GM21526 (cell line): ENCODE data around the gene IL17B.

Experiments used
- ATAC-seq: cut with Tn5 transposase; IDR thresholded peaks from one replicate; pipeline ENCODE4 v1.9.1; 2021; ENCODE audit warnings: moderate library complexity; ENCODE audit not compliant: unreplicated experiment, low FRiP score

The IL17B gene

DNA sequence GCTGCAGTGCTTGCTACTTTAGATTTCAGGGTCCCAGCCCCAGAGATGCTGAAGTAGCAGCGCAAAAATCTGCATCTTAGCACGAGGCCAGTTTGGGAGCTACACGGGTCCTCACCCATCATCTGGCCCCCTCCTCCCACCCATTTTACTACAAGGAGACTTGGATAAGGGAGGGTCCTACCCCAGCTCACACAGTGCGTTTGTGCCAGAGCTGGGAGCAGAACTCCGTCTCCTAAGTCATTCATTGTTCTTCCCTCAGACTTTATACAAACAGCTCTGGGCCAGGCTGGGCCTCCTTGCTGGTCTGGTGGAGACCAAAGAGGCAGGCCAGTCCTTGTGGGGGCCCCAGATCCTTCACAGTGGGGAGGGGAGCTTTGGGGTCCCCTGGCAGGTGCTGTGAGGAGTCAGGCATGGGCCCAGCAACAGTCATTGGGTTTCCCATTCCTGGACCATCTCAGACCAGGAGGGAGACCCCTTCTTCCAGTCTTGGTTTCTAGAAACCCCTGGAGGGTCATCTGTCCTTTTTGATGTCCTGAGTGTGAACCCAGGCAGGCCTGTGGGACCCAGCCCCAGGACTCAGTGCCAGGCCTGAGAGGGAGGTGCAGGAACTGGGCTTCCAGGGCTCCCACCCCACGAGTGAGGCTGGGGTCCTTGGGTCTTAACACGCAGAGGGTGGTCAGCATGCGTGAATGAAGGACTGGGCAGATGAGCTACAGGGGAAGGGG, 2.3 kb upstream of the IL17B start:
- ATAC-seq = peak; percentile 4

DNA sequence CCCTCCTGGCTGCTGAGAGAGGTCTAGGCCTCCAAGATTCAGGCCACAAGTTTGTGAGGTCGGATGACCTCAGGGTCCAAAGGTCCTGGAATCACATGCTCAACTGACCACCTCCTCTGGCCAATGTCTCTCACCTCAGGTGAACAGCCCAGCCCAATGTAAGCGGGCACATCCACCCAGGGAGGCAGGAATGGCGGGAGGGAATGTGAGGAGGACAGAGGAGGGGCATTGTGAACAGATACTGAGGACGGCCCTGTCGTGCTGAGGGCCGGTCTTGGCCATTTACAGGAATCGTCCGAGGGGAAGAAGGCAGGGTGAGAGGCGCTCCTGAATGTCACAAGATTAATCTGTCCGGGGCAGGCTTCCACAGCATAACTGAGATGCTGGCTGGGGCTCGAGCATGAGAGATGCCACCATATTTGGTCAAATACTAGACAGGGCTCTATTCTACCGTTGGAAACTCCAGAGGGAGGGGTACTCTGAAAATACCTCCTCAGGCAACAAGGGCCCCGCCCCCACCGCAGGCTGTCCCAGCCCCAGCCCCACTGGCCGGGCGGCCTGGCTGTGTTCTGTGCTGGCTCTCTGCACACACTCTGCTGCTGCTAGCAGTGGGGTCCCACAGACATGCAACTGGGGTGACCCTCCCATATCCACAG, 1.5 kb upstream of the IL17B start:
- ATAC-seq = no peak

DNA sequence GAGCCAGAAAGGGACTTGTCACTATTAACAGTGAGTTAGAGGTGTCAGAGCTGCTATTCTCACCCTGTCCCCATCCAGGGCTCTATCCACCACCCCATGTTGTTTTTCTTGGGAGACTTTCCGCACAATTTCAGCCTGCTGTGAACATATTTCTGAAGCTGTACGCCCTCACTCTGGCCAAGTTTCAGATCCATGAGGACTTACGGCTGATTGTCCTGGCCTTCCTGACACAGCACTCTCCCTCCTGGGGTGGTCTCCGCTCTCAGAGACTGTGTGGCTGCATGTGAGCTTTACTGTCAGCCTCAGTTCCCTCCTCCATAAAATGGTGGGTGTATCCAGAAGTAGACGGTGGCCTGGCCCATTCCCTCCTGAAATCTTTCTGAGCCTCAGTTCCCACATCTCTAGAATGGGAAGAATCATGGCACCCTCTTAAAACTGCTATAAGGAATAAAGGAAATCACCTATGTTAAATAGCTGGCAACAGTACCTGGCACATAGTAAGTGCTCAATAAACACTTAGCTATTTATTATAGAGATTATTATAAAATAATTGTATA, 804 bp upstream of the IL17B start:
- no peak for ATAC-seq

DNA sequence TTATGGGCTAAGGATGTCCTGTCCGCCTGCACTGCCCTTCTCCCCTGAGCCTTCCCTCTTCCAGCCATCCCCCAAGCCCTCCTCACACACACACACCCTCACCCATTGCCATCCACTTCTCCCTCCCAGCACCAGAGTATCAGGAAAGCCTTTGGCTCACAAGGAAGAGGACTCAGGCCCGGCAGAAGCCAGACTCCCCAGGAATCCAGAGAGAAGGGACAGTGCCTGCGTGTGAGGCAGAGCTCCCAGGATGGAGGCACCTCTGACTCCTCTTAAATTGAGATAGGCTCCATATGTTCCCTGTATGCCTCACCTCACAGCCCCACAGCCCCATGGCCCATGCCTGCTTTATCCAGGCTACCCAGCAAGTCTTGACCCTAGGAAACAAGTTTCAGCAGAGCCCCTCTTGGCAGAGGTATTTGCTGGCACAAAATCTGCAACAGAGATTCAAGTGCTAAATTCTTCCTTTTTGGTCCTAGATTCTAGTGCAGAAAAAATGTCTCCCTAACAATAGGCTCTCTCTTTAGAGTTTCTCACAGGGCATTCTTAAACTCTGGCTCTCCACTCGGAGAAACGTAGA, 761 bp downstream of the IL17B start:
- ATAC-seq = no peak

DNA sequence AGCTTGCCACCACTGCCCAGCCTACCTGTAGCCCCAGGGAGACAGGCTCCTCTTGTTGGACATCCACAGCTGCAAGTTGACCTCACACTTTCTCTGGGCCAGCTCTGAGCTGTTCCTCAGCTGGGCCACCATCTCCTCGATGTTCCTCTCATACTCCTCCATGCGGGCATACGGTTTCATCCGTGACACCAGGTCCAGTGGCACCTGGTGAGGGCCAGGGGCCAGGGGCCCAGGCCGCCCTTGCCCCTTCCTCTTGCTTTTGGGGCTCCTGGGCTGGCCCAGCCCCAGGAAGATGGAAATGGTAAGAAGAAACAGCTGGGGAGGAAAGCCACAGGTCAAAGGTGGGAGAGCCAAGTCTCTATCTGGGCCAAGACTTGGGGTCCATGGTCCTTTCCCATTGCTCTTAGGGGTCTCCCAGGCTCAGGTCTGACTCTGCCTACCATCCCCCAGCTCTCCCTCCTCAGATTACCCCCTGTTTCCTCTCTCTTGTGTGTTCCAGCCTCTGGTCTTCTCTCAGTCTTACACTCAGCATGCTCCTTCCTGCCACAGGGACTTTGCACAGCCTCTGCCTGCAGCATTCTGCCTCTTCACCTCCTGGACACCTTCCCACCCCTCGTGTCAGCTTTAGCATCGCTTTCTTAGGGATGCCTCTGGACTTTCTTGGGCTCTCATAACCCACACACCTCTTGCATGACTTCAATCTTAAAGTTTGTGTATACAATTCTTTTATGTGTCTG, 2.2 kb downstream of the IL17B start:
- ATAC-seq = no peak

DNA sequence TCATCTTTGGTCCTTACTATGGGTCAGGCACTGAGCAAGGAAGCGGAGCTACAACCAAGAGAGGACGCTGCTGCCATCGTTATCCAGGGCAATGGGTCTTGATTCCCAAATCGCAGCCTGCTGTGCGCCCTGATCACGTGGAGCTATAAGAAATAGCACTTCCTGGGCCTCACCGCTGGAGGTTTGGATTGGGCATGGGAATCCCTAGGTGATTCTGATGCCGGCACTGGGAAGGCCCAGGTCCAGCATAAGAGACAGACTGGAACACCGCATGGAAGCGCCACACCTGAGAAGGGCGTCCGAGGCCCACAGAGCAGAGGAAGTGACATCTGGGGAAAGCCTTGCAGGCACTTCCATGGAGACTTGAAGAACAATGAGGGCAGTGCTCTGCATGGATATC, 3.0 kb downstream of the IL17B start:
- ATAC-seq = no peak

DNA sequence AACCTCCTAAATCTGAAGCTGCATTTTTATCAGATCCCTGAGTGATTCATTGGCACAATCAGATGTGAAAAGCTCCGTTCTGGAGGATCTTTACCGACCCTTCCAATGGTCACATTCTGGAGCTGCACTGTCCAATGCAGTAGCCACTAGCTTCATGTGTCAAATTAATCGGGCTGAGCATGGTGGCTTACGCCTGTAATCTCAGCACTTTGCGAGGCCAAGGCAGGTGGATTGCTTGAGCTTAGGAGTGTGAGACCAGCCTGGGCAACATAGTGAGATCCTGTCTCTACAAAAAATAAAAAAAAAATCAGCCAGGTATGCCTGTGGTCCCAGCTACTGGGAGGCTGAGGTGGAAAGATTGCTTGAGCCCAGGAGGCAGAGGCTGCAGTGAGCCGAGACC, 3.7 kb downstream of the IL17B start:
- no peak for ATAC-seq

DNA sequence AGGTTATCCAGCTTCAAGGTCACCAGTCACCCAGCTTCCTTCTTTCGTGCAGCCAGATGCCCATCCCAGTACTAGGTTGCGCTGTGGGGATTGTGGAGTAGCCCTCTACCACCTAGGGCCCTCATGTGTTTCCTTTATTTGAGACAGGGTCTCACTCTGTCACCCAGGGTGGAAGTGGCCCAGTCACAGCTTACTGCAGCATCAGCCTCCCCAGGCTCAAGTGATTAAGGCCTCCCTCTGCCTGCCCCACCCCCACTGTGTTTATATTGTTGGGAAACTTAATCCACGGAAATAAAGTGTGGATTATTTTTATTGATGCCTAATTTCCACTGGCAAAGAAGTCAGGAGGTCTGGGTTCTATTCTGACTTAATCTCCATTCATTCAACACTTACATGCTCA, 4.3 kb downstream of the IL17B start:
- no peak for ATAC-seq

DNA sequence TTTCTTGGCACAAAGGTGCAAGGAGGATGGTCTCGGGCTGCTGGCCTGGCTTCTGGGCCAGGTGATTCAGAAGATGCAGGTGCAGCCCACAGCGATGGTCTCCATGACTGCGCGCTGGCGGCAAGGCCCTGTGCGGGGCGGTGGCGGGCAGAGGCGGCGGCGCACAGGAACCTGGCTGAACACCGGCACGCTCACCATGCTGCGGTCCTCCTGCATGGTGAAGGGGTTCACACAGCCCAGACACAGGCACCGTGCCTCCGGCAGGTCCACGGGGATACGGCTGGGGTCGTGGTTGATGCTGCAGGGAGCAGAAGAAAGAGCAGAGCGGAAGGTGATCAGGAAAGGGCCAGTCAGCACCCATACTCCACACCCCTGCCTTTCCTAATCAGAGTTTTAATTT, 4.8 kb downstream of the IL17B start:
- ATAC-seq = no peak

DNA sequence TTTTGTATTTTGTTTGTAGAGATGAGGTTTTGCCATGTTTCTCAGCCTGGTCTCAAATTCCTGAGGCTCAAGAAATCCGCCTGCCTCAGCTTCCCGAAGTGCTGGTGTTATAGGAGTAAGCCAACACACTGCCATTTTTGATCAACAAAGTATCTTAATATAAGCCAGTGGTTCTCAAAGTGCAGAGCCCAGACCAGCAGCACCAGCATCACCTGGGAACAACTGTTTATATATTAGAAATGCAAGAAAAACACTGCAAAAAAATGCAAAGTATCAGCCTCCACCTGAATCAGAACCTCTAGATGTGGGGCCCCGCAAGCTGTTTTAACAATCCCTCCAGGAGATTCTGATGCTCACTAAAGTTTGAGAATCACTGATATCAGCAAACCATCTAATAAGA, 6.2 kb downstream of the IL17B start:
- no peak for ATAC-seq

DNA sequence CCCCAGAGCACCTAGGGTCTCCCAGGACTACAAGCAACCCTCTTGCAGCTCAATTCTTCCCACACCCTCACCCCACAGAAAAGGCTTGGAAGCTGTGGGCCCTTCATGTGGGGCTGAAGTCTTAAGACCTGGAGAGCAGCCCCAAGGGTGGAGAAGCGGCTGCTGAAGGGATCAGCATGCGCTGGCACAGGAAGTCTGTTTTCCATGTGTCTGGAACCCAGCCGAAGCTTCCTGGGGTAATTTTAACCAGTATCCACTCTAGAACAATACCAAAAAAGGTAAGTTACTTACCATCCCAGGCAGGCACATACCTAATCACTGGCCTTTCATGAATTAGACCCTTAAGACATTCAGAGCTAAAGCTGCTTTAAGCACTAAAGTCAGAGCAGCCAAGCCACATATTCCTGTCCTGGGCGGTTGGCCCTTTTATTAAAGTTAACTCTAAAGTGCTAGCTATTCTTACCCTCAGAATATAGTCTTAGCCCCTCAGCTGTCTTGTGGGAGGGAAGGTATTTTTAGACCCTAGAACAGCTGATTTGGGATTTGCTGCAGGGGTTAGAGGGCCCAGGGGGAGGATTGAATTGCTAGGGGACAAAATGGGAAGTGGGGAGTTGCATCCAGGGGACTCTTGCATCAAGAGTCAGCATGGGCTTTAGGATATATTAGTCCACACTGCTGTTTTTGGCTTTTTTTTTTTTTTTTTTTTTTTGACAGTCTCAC, 6.9 kb downstream of the IL17B start:
- no peak for ATAC-seq

DNA sequence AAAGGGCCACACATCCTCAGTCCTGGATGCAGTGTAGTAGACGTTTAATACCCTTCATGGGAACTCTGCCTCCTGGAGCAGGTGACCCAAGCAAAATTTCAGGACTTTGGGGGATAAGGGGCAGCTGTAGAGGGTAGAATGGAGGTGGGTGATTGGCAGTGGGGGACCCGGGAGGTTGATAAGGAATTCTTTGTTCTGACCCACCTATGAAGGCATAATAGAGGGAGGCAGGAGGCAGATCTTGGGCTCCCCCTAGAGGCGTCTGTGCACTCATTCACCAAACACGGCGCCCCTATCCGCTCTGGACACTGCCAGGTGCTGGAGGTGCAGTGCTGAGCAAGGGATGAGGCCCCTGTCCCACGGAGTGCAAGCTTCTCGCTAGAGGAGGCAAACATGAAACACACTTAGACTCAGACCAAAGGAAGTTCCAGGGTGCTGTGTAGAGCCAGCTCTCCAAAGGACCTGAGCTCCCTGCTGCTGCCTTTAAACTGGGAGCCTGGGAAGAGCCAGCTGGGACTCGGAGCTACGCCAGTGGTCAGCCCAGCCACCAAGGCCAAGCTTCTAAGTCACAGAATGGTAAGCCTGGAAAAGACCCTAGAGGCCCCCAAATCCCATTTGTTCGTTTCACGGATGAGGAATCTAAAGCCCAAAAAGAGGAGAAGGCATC, 7.7 kb downstream of the IL17B start:
- peak; percentile 80 for ATAC-seq

DNA sequence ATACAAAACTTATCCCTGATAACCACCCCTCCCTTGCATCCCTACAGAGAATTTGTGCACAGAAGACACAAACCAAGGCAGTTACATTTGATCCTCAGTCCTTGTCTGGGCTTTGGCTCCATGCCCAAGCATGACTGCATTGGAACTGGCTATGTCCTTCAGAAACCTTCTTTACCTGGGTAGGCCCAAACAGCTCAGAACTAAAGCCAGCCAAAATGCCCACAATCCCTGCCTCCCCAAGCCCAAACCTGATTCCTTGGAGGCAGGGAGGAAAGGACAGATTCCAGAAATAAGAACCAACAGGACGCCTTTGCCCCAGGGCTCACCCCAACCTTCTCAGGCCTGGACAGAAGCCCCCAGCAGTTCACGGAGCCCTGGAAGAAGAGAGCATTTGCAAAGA, 8.2 kb downstream of the IL17B start:
- no peak for ATAC-seq

DNA sequence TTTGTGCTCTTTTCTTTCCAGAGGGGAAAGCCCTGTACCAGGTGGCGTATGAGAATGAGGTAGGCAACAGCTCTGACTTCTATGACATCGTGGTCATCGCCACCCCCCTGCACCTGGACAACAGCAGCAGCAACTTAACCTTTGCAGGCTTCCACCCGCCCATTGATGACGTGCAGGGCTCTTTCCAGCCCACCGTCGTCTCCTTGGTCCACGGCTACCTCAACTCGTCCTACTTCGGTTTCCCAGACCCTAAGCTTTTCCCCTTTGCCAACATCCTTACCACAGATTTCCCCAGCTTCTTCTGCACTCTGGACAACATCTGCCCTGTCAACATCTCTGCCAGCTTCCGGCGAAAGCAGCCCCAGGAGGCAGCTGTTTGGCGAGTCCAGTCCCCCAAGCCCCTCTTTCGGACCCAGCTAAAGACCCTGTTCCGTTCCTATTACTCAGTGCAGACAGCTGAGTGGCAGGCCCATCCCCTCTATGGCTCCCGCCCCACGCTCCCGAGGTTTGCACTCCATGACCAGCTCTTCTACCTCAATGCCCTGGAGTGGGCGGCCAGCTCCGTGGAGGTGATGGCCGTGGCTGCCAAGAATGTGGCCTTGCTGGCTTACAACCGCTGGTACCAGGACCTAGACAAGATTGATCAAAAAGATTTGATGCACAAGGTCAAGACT, 11.0 kb downstream of the IL17B start:
- no peak for ATAC-seq

DNA sequence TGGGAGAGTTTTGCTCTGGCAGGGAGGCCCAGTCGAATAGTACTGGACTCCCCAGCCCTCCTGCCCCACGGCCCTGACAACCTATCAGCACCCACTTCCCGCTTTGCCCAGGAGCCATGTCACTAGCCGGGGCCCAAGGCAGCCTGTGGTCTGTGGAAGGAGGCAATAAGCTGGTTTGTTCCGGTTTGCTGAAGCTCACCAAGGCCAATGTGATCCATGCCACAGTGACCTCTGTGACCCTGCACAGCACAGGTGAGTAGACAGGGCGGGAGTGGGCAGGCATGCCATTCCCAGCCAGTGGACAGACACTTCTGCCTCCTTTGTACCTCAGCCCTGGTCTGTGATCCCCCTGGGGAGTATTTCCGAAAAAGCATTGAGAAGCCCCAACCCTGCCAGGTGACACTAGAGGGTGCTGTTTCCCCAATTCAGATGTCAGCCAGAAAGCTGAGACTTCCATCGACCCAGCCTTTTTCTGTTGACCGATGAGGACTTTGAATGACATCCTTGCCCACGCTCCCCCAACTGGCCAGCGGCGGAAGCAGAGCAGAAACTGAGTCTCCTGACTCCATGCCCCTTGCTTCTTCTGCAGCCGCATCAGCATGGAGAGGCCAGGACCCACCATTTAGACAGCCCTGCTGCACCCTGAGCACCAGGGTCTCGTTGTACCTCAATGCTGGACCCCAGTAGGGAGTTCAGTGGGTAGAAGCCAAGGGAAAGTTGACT, 11.7 kb downstream of the IL17B start:
- peak; percentile 64 for ATAC-seq

DNA sequence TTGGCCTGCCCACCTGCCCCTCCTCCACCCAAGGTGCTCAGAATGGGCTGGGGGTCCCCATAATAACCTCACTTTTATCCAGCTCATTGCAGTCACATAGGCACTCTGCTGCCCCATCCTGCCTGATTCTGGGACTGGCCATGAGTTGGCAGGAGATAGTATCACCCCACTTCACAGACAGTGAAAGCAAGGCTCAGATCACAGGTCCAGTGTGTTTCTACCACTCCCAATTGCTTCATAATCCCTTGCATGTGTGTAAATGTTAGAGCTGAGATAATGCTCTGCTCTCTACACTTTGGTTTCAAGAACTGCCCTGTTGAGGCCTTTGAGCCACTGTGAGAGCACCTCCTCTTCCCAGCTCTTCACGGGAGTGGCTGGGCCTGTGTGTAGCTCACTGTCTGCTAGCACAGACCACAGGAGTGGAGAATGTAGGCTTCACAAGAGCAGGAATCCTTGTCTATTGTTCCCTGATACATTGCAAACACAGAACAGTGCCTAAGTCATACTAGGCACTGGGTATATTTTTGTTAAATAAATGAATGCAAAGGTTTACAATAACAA, 12.8 kb downstream of the IL17B start:
- ATAC-seq = no peak

DNA sequence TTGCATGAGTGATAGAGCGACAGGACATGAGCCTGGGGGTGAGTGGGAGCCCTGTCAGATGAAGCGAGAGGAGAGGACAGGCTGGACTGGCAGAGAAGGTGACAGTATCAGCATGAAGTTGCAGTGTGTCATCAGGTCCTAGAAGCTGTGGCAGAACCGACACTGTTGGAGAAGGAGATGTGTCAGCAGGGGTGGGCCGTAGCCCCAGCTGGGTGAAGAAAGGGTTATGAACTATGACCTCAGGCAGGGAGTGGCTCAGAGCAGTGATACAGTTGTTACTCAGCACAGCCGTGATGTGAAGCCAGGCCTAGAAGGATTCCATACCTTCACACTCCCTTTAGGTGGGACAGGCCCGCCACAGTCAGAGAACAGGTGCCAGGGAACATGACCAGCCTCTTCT, 13.7 kb downstream of the IL17B start:
- ATAC-seq = no peak

DNA sequence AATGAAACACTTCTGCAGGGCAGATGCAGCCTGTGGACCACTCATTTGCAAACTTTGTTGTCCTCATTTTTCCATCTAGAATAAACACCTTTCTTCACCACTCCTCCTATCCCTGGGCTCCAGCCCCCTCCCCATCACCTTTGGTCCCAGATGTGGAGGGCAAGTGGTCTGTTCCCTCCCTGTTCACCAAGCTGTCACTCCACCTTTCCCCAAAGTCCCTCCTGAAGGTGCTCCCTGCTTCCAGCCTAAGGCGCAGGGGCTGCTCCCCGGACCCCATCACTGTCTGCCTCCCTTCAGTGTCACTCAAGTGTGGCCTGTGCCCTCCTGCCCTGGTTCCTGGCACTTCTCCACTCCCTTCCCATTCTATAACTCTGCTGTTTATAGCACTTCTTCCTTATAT, 14.4 kb downstream of the IL17B start:
- no peak for ATAC-seq
